Neural progenitor cell (in vitro differentiated cells): ENCODE results near the gene TSPAN32. TPM values are rescaled to one million over a fixed set of nuclear protein-coding genes. Genes with fewer than 3 reads are reported as not detected.

Experiments
- DNase-seq: peaks from one replicate; pipeline ENCODE4 v3.0.0-alpha.2; 2016; ENCODE audit warnings: low spot score
- H2AFZ ChIP-seq: fragments of 200-600 bp; sonication (generic); replicated peaks from 2 replicates; pipeline ENCODE4 v1.6.1; 2016; ENCODE audit warnings: antibody characterized with exemption
- H3F3A ChIP-seq: fragments of 200-600 bp; sonication (generic); 2 replicates; pipeline ENCODE4 v1.6.1; 2016; ENCODE audit warnings: antibody characterized with exemption, low read depth
- H3K27ac ChIP-seq: fragments of 200-600 bp; sonication (generic); 2 replicates; pipeline ENCODE4 v1.5.1; 2016; ENCODE audit warnings: mild to moderate bottlenecking
- H3K27me3 ChIP-seq: fragments of 200-600 bp; sonication (generic); 2 replicates; pipeline ENCODE4 v1.6.1; 2016; ENCODE audit warnings: mild to moderate bottlenecking, moderate library complexity
- H3K36me3 ChIP-seq: fragments of 200-600 bp; sonication (generic); 2 replicates; pipeline ENCODE4 v1.5.1; 2016
- H3K4me1 ChIP-seq: fragments of 200-600 bp; sonication (generic); 2 replicates; pipeline ENCODE4 v1.6.1; 2016; ENCODE audit warnings: mixed run types
- H3K4me2 ChIP-seq: fragments of 200-600 bp; sonication (generic); 2 replicates; pipeline ENCODE4 v1.6.1; 2016
- H3K4me3 ChIP-seq: fragments of 200-600 bp; sonication (generic); 2 replicates; pipeline ENCODE4 v1.5.1; 2016
- H3K79me2 ChIP-seq: fragments of 200-600 bp; sonication (generic); 2 replicates; pipeline ENCODE4 v1.6.1; 2016; ENCODE audit warnings: low read depth
- H3K9ac ChIP-seq: fragments of 200-600 bp; sonication (generic); 2 replicates; pipeline ENCODE4 v1.6.1; 2016
- H3K9me3 ChIP-seq: fragments of 200-600 bp; sonication (generic); 2 replicates; pipeline ENCODE4 v1.5.1; 2016; ENCODE audit warnings: low read depth
- H4K20me1 ChIP-seq: fragments of 200-600 bp; sonication (generic); 2 replicates; pipeline ENCODE4 v1.6.1; 2016; ENCODE audit warnings: low read depth
- H3K27ac Mint-ChIP-seq: 3 replicates; pipeline ENCODE4 v1.8.0; 2021; ENCODE audit warnings: mixed read lengths
- H3K27me3 Mint-ChIP-seq: 2 replicates; pipeline ENCODE4 v1.8.0; 2022; ENCODE audit warnings: low read depth, mild to moderate bottlenecking, inconsistent platforms, moderate library complexity, mixed read lengths; ENCODE audit not compliant: insufficient read depth
- H3K36me3 Mint-ChIP-seq: 3 replicates; pipeline ENCODE4 v1.8.0; 2021; ENCODE audit warnings: mixed read lengths
- H3K4me1 Mint-ChIP-seq: 3 replicates; pipeline ENCODE4 v1.8.0; 2021; ENCODE audit warnings: mixed read lengths
- H3K4me3 Mint-ChIP-seq: 3 replicates; pipeline ENCODE4 v1.8.0; 2021; ENCODE audit warnings: mild to moderate bottlenecking, moderate library complexity, mixed read lengths
- H3K9me3 Mint-ChIP-seq: 3 replicates; pipeline ENCODE4 v1.8.0; 2020; ENCODE audit warnings: mixed read lengths
- CTCF ChIP-seq: fragments of 200-600 bp; sonication (generic); IDR thresholded peaks from 2 replicates; pipeline ENCODE4 v1.5.1; 2017; ENCODE audit warnings: antibody characterized with exemption, mild to moderate bottlenecking
- EZH2 ChIP-seq: fragments of 200-600 bp; sonication (generic); IDR thresholded peaks from 2 replicates; pipeline ENCODE4 v1.6.1; 2017; ENCODE audit warnings: antibody characterized with exemption, mild to moderate bottlenecking, moderate library complexity
- EZH2phosphoT487 ChIP-seq: fragments of 200-600 bp; sonication (generic); IDR thresholded peaks from 2 replicates; pipeline ENCODE4 v1.6.1; 2017; ENCODE audit warnings: antibody characterized with exemption
- total RNA-seq: library from RNA; depleted of rRNA; stranded (reverse); fragments of >200 nt; gene quantifications from 2 replicates; pipeline ENCODE4 v1.2.3, GENCODE V29; 2015; ENCODE audit warnings: low replicate concordance

The TSPAN32 gene
- total RNA-seq, 1 donor from 2014 or later = not detected

- no peaks in the 10 kb centered on the region for H3K36me3 ChIP-seq
- Mint-ChIP-seq H3K36me3 (no peaks in the 10 kb centered on the region), H3K27me3 (peaks cover 8% of the 10 kb centered on the region), H3K27ac (peak overlapping the region; percentile 8), H3K9me3 (no peaks in the 10 kb centered on the region), H3K4me3 (no peak overlapping the region), H3K4me1 (peaks cover 11% of the 10 kb centered on the region)
- DNase-seq = no peak
- no peaks in the 10 kb centered on the region for H3K79me2 ChIP-seq
- no peaks in the 10 kb centered on the region for H3K4me1 ChIP-seq
- no peaks in the 10 kb centered on the region for H3K9me3 ChIP-seq
- no peak overlapping the region for H3K27ac ChIP-seq
- TF ChIP-seq EZH2 (no peak), EZH2phosphoT487 (no peak), CTCF (no peak)
- no peaks in the 10 kb centered on the region for H4K20me1 ChIP-seq
- H3K27me3 ChIP-seq = peaks cover 81% of the 10 kb centered on the region
- H2AFZ ChIP-seq = no peak overlapping the region
- no peak overlapping the region for H3K4me2 ChIP-seq
- H3K4me3 ChIP-seq = no peak overlapping the region
- no peak overlapping the region for H3K9ac ChIP-seq
- H3F3A ChIP-seq = no peaks in the 10 kb centered on the region
Observed at GRCh38 chr11:2289350-2289749, 12.5 kb upstream of the TSPAN32 start.

- Histone ChIP-seq H3K36me3 (no peaks in the 10 kb centered on the region), H4K20me1 (no peaks in the 10 kb centered on the region), H3K4me1 (no peaks in the 10 kb centered on the region), H3K4me3 (no peak overlapping the region), H2AFZ (no peak overlapping the region), H3K27ac (no peak overlapping the region), H3K79me2 (no peaks in the 10 kb centered on the region), H3K9me3 (no peaks in the 10 kb centered on the region), H3K27me3 (peaks cover 81% of the 10 kb centered on the region), H3F3A (no peaks in the 10 kb centered on the region), H3K4me2 (no peak overlapping the region), H3K9ac (no peak overlapping the region)
- Mint-ChIP-seq H3K4me3 (no peak overlapping the region), H3K4me1 (peaks cover 11% of the 10 kb centered on the region), H3K27me3 (peaks cover 12% of the 10 kb centered on the region), H3K9me3 (no peaks in the 10 kb centered on the region), H3K27ac (peak overlapping the region; percentile 8), H3K36me3 (no peaks in the 10 kb centered on the region)
- no peak for DNase-seq
- TF ChIP-seq CTCF (no peak), EZH2phosphoT487 (no peak), EZH2 (no peak)
Observed at GRCh38 chr11:2289859-2290258, 12.0 kb upstream of the TSPAN32 start.

- no peak for DNase-seq
- H2AFZ ChIP-seq = no peak overlapping the region
Observed at GRCh38 chr11:2290351-2290841, 11.4 kb upstream of the TSPAN32 start.

More at GRCh38 chr11:2290351-2290841, 11.4 kb upstream of the TSPAN32 start:
- Mint-ChIP-seq H3K36me3 (no peaks in the 10 kb centered on the region), H3K4me3 (no peak overlapping the region), H3K4me1 (peaks cover 11% of the 10 kb centered on the region), H3K9me3 (no peaks in the 10 kb centered on the region), H3K27ac (no peak overlapping the region), H3K27me3 (peaks cover 12% of the 10 kb centered on the region)
- H3K9me3 ChIP-seq = no peaks in the 10 kb centered on the region
- no peaks in the 10 kb centered on the region for H4K20me1 ChIP-seq
- H3K79me2 ChIP-seq = no peaks in the 10 kb centered on the region
- TF ChIP-seq EZH2 = no peak
- no peak for TF ChIP-seq EZH2phosphoT487
- no peak for TF ChIP-seq CTCF
- no peaks in the 10 kb centered on the region for H3K36me3 ChIP-seq
- H3K4me2 ChIP-seq = no peak overlapping the region
- H3K4me1 ChIP-seq = no peaks in the 10 kb centered on the region
- H3K9ac ChIP-seq = no peak overlapping the region
- peaks cover 81% of the 10 kb centered on the region for H3K27me3 ChIP-seq
- no peak overlapping the region for H3K27ac ChIP-seq
- H3K4me3 ChIP-seq = no peak overlapping the region
- no peaks in the 10 kb centered on the region for H3F3A ChIP-seq
